ENCODE measurements around the gene MAX.

MAX gene

GRCh38 chr14:65073605-65074201 lies 28.6 kb downstream of the MAX start:
- H3K79me2 ChIP-seq (ENCODE audit: insufficient read depth, low read depth), result no peaks in the 10 kb centered on the region
- peak overlapping the region; percentile 22; the same call in 1 of the 2 replicates for H3K27ac ChIP-seq
- H3K4me3 ChIP-seq (IDR thresholded peaks at IDR 0.05; ENCODE audit: insufficient read depth, low read depth, low read length), result no peak overlapping the region
- H3K27me3 ChIP-seq (ENCODE audit: insufficient read depth, low read depth), result no peaks in the 10 kb centered on the region
- H4K20me1 ChIP-seq (ENCODE audit: insufficient read depth), result no peaks in the 10 kb centered on the region
- no peak overlapping the region for H3K4me2 ChIP-seq
- no peak for TF ChIP-seq CTCF (conservative IDR thresholded peaks at IDR 0.05; ENCODE audit: low read depth, low read length)
- no peaks in the 10 kb centered on the region for H3K36me3 ChIP-seq (ENCODE audit: insufficient read depth)
- no peak overlapping the region for H3K9ac ChIP-seq
- peaks cover 27% of the 10 kb centered on the region for H3K4me1 ChIP-seq (ENCODE audit: low read depth, poor library complexity, severe bottlenecking)
- no peak overlapping the region for H2AFZ ChIP-seq (ENCODE audit: low read depth)

DNA sequence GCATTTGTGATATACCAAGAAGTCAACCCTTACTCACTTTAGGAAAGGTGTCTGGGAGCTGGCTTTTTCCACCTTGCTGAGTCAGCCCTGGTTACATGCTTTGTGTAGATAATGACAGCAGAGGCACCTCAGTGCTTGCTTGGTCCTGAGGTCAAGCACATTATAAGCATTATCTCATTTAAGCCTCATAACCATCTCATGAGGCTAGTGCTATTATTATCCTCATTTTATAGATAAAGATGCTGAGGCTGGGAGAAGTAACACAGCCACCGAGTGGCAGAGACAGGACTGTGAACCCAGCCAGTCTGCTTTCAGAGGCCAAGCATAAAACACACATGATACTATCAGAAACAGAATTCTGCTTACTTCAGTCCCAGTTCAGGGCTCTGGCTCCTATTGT lies 29.4 kb downstream of the MAX start:
- Histone ChIP-seq H2AFZ (ENCODE audit: low read depth) (no peak overlapping the region), H4K20me1 (ENCODE audit: insufficient read depth) (no peaks in the 10 kb centered on the region), H3K79me2 (ENCODE audit: insufficient read depth, low read depth) (no peaks in the 10 kb centered on the region), H3K36me3 (ENCODE audit: insufficient read depth) (no peaks in the 10 kb centered on the region), H3K27ac (peak overlapping the region; percentile 22; the same call in 1 of the 2 replicates), H3K9ac (no peak overlapping the region), H3K4me2 (0 out of 2 replicates have a peak overlapping the region, but pooled peaks have one; percentile 13), H3K27me3 (ENCODE audit: insufficient read depth, low read depth) (no peaks in the 10 kb centered on the region), H3K4me3 (IDR thresholded peaks at IDR 0.05; ENCODE audit: insufficient read depth, low read depth, low read length) (no peak overlapping the region), H3K4me1 (ENCODE audit: low read depth, poor library complexity, severe bottlenecking) (peaks cover 27% of the 10 kb centered on the region)
- no peak for TF ChIP-seq CTCF (conservative IDR thresholded peaks at IDR 0.05; ENCODE audit: low read depth, low read length)

DNA sequence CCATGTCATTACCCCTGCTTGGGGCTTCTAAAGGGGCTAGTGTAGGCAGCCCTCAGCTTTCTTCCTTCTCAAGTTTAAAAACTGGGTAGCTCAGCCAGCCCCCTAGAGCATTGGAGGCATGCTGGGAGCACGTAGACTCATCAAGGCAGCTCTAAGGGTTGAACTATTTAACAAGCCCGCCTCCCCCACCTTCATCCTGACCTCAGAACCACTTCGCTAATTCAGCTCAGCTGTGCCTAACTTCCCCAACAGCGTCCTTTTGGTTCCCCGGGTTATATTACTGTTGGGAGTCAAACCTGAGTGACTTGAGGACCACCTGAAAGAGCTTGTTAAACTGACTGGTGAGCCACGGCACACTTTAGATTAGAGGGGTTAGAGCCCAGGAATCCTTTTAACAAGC lies 30.1 kb downstream of the MAX start:
- Histone ChIP-seq H2AFZ (ENCODE audit: low read depth) (no peak overlapping the region), H3K4me1 (ENCODE audit: low read depth, poor library complexity, severe bottlenecking) (peaks cover 22% of the 10 kb centered on the region), H4K20me1 (ENCODE audit: insufficient read depth) (no peaks in the 10 kb centered on the region), H3K27me3 (ENCODE audit: insufficient read depth, low read depth) (no peaks in the 10 kb centered on the region), H3K27ac (no peak overlapping the region), H3K9ac (no peak overlapping the region), H3K79me2 (ENCODE audit: insufficient read depth, low read depth) (no peaks in the 10 kb centered on the region), H3K4me2 (no peak overlapping the region), H3K36me3 (ENCODE audit: insufficient read depth) (no peaks in the 10 kb centered on the region), H3K4me3 (IDR thresholded peaks at IDR 0.05; ENCODE audit: insufficient read depth, low read depth, low read length) (no peak overlapping the region)
- TF ChIP-seq CTCF (conservative IDR thresholded peaks at IDR 0.05; ENCODE audit: low read depth, low read length), result no peak

GRCh38 chr14:65071544-65071943 lies 30.8 kb downstream of the MAX start:
- H3K27me3 ChIP-seq (ENCODE audit: insufficient read depth, low read depth), result no peaks in the 10 kb centered on the region
- H3K79me2 ChIP-seq (ENCODE audit: insufficient read depth, low read depth), result no peaks in the 10 kb centered on the region
- H3K9ac ChIP-seq, result no peak overlapping the region
- H2AFZ ChIP-seq (ENCODE audit: low read depth), result no peak overlapping the region
- H4K20me1 ChIP-seq (ENCODE audit: insufficient read depth), result no peaks in the 10 kb centered on the region
- peak overlapping the region; percentile 38; the same call in 1 of the 2 replicates for H3K27ac ChIP-seq
- peak overlapping the region; percentile 33; the same call in 1 of the 2 replicates for H3K4me2 ChIP-seq
- peaks cover 22% of the 10 kb centered on the region for H3K4me1 ChIP-seq (ENCODE audit: low read depth, poor library complexity, severe bottlenecking)
- no peak for TF ChIP-seq CTCF (conservative IDR thresholded peaks at IDR 0.05; ENCODE audit: low read depth, low read length)
- H3K4me3 ChIP-seq (IDR thresholded peaks at IDR 0.05; ENCODE audit: insufficient read depth, low read depth, low read length), result no peak overlapping the region
- H3K36me3 ChIP-seq (ENCODE audit: insufficient read depth), result no peaks in the 10 kb centered on the region
